ENCODE results near the gene VWA5A. TPM values are rescaled to one million over a fixed set of nuclear protein-coding genes. Genes with fewer than 3 reads are reported as not detected.

VWA5A gene
- total RNA-seq, 1 experiment from 2014 or later = 3.1 TPM

GRCh38 chr11:124159481-124159880 lies 44.2 kb downstream of the VWA5A start:
- H3K27me3 ChIP-seq (ENCODE audit: control insufficient read depth, insufficient read depth, low read length) = no peaks in the 10 kb centered on the region
- ATAC-seq (no peak), DNase-seq (ENCODE audit: low read depth, low spot score) (no peak)
- H3K4me3 ChIP-seq (ENCODE audit: low read depth in 2 of 2, low read length in 2 of 2) = no peak overlapping the region
- intact Hi-C loops (cut with micrococcal nuclease; ENCODE audit: unreplicated experiment) (no loop called here), in situ Hi-C loops (cut with HindIII; ENCODE audit: low pct_unique_long_range_greater_than_20kb, low sequenced_read_pairs) (no loop called here)
- TF ChIP-seq, protein P1, sequence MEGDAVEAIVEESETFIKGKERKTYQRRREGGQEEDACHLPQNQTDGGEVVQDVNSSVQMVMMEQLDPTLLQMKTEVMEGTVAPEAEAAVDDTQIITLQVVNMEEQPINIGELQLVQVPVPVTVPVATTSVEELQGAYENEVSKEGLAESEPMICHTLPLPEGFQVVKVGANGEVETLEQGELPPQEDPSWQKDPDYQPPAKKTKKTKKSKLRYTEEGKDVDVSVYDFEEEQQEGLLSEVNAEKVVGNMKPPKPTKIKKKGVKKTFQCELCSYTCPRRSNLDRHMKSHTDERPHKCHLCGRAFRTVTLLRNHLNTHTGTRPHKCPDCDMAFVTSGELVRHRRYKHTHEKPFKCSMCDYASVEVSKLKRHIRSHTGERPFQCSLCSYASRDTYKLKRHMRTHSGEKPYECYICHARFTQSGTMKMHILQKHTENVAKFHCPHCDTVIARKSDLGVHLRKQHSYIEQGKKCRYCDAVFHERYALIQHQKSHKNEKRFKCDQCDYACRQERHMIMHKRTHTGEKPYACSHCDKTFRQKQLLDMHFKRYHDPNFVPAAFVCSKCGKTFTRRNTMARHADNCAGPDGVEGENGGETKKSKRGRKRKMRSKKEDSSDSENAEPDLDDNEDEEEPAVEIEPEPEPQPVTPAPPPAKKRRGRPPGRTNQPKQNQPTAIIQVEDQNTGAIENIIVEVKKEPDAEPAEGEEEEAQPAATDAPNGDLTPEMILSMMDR (IDR thresholded peaks at IDR 0.05) = no peak
- no peak for TF ChIP-seq TCF7L2 (IDR thresholded peaks at IDR 0.05; ENCODE audit: low read depth, low read length)
- no peak for TF ChIP-seq POLR2AphosphoS5 (IDR thresholded peaks at IDR 0.05; ENCODE audit: low read depth, low read length)
- TF ChIP-seq, protein P2, sequence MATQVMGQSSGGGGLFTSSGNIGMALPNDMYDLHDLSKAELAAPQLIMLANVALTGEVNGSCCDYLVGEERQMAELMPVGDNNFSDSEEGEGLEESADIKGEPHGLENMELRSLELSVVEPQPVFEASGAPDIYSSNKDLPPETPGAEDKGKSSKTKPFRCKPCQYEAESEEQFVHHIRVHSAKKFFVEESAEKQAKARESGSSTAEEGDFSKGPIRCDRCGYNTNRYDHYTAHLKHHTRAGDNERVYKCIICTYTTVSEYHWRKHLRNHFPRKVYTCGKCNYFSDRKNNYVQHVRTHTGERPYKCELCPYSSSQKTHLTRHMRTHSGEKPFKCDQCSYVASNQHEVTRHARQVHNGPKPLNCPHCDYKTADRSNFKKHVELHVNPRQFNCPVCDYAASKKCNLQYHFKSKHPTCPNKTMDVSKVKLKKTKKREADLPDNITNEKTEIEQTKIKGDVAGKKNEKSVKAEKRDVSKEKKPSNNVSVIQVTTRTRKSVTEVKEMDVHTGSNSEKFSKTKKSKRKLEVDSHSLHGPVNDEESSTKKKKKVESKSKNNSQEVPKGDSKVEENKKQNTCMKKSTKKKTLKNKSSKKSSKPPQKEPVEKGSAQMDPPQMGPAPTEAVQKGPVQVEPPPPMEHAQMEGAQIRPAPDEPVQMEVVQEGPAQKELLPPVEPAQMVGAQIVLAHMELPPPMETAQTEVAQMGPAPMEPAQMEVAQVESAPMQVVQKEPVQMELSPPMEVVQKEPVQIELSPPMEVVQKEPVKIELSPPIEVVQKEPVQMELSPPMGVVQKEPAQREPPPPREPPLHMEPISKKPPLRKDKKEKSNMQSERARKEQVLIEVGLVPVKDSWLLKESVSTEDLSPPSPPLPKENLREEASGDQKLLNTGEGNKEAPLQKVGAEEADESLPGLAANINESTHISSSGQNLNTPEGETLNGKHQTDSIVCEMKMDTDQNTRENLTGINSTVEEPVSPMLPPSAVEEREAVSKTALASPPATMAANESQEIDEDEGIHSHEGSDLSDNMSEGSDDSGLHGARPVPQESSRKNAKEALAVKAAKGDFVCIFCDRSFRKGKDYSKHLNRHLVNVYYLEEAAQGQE (IDR thresholded peaks at IDR 0.05; ENCODE audit: insufficient read depth in 1 of 2, low read depth in 2 of 2, low read length in 1 of 2) = no peak
- TF ChIP-seq SIN3A (IDR thresholded peaks at IDR 0.05; ENCODE audit: borderline replicate concordance, insufficient read depth, low read depth, low read length) = no peak
- H3K36me3 ChIP-seq (ENCODE audit: control insufficient read depth, insufficient read depth, low read length) = no peaks in the 10 kb centered on the region
- H3K4me1 ChIP-seq (ENCODE audit: control insufficient read depth, insufficient read depth, low read length) = no peaks in the 10 kb centered on the region
- POLR2A ChIA-PET = no interaction called here
- CTCF ChIA-PET = no interaction called here
- no peak overlapping the region for H3K27ac ChIP-seq (ENCODE audit: low read length)
- H3K9me3 ChIP-seq (ENCODE audit: control insufficient read depth, insufficient read depth, low read depth, low read length) = no peaks in the 10 kb centered on the region
- no TSS peak for BruUV-seq (replicated peaks)

GRCh38 chr11:124160986-124161385 lies 45.7 kb downstream of the VWA5A start:
- intact Hi-C loops (cut with micrococcal nuclease; ENCODE audit: unreplicated experiment) (no loop called here), in situ Hi-C loops (cut with HindIII; ENCODE audit: low pct_unique_long_range_greater_than_20kb, low sequenced_read_pairs) (no loop called here)
- BruUV-seq (replicated peaks) = no TSS peak
- DNase-seq (ENCODE audit: low read depth, low spot score) (no peak), ATAC-seq (no peak)
- Histone ChIP-seq H3K4me1 (ENCODE audit: control insufficient read depth, insufficient read depth, low read length) (no peaks in the 10 kb centered on the region), H3K27ac (ENCODE audit: low read length) (no peak overlapping the region), H3K27me3 (ENCODE audit: control insufficient read depth, insufficient read depth, low read length) (no peaks in the 10 kb centered on the region), H3K4me3 (ENCODE audit: low read depth in 2 of 2, low read length in 2 of 2) (no peak overlapping the region), H3K36me3 (ENCODE audit: control insufficient read depth, insufficient read depth, low read length) (no peaks in the 10 kb centered on the region), H3K9me3 (ENCODE audit: control insufficient read depth, insufficient read depth, low read depth, low read length) (no peaks in the 10 kb centered on the region)
- ChIA-PET CTCF (no interaction called here), POLR2A (no interaction called here)
- TF ChIP-seq, protein P2 (IDR thresholded peaks at IDR 0.05; ENCODE audit: insufficient read depth in 1 of 2, low read depth in 2 of 2, low read length in 1 of 2) = no peak
- no peak for TF ChIP-seq SIN3A (IDR thresholded peaks at IDR 0.05; ENCODE audit: borderline replicate concordance, insufficient read depth, low read depth, low read length)
- TF ChIP-seq TCF7L2 (IDR thresholded peaks at IDR 0.05; ENCODE audit: low read depth, low read length) = no peak
- no peak for TF ChIP-seq POLR2AphosphoS5 (IDR thresholded peaks at IDR 0.05; ENCODE audit: low read depth, low read length)
- TF ChIP-seq, protein P1 (IDR thresholded peaks at IDR 0.05) = no peak

Data from Panc1 (cell line).